ENCODE measurements around the gene KIF7. TPM values are rescaled to one million over a fixed set of nuclear protein-coding genes. Genes with fewer than 3 reads are reported as not detected.

Gene KIF7
- total and polyA plus RNA-seq, 11 donors: 1.3 to 9.2 (median 3.2) TPM

DNA sequence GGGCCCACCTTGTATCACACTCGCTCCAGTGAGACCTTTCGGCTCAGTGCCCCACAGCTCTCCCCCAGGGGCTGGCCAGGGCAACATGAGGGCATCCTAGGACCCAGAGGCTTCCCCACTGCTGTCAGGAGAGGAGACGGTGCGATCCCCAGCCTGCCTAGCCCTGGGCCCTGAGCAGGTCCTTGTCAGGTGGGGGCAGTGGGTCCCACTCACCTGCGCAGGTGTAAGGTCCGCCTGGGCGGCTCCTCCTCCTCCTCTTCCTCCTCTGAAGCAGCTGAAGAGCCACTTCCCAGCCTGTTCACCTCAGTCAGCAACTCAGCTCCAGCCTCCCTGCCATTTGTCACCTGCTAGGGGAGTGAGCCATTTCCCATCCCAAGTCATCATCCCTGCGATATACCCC lies 9.6 kb downstream of the KIF7 start:
- 91 to 94% (median 94%) methylated on average over 5 to 8 of the region's 8 CpGs for WGBS, 4 donors

GRCh38 chr15:89642106-89642505 lies 13.2 kb downstream of the KIF7 start:
- intact Hi-C loops (cut with DNase I): loop anchor here in 1 of 10 donors (10.0 kb wide), 1 partner anchor 103 kb away; no protein-coding TSS in a partner anchor
- Histone ChIP-seq H3K9me3 (no peaks in the 10 kb centered on the region), H3K27ac (peak overlapping the region in 3 of 12 donors; percentile 10 to 66 (median 43)), H3K27me3 (no peaks in the 10 kb centered on the region), H3K4me1 (peaks cover 0 to 4% (median 0%) of the 10 kb centered on the region in 12 donors), H3K36me3 (peaks cover 0 to 10% (median 0%) of the 10 kb centered on the region in 9 donors), H3K4me3 (no peak overlapping the region)
- peak in 1 of 4 donors; percentile 8 for ATAC-seq
- 92 to 95% (median 94%) methylated on average over 12 to 16 of the region's 16 CpGs for WGBS, 4 donors
- DNase-seq: peak in 1 of 5 donors; percentile 47
- TF ChIP-seq, protein P1, sequence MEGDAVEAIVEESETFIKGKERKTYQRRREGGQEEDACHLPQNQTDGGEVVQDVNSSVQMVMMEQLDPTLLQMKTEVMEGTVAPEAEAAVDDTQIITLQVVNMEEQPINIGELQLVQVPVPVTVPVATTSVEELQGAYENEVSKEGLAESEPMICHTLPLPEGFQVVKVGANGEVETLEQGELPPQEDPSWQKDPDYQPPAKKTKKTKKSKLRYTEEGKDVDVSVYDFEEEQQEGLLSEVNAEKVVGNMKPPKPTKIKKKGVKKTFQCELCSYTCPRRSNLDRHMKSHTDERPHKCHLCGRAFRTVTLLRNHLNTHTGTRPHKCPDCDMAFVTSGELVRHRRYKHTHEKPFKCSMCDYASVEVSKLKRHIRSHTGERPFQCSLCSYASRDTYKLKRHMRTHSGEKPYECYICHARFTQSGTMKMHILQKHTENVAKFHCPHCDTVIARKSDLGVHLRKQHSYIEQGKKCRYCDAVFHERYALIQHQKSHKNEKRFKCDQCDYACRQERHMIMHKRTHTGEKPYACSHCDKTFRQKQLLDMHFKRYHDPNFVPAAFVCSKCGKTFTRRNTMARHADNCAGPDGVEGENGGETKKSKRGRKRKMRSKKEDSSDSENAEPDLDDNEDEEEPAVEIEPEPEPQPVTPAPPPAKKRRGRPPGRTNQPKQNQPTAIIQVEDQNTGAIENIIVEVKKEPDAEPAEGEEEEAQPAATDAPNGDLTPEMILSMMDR (IDR thresholded peaks at IDR 0.05): no peak
- no peak for TF ChIP-seq POLR2A (IDR thresholded peaks at IDR 0.05)

More for the DNA sequence above, 9.6 kb downstream of the KIF7 start:
- no peak overlapping the region for H3K27ac ChIP-seq
- TF ChIP-seq POLR2A (IDR thresholded peaks at IDR 0.05): no peak
- TF ChIP-seq, protein P1 (IDR thresholded peaks at IDR 0.05): no peak
- DNase-seq (peak in 2 of 5 donors; percentile 8 to 48), ATAC-seq (no peak)
- peaks cover 0 to 9% (median 0%) of the 10 kb centered on the region in 12 donors for H3K4me1 ChIP-seq
- peaks cover 0 to 17% (median 0%) of the 10 kb centered on the region in 9 donors for H3K36me3 ChIP-seq
- H3K27me3 ChIP-seq: no peaks in the 10 kb centered on the region
- intact Hi-C loops (cut with DNase I): loop anchor here in 2 of 10 donors (5.0 to 10.0 kb wide), 2 partner anchors 97 to 99 kb away; no protein-coding TSS in a partner anchor
- H3K9me3 ChIP-seq: no peaks in the 10 kb centered on the region
- no peak overlapping the region for H3K4me3 ChIP-seq

DNA sequence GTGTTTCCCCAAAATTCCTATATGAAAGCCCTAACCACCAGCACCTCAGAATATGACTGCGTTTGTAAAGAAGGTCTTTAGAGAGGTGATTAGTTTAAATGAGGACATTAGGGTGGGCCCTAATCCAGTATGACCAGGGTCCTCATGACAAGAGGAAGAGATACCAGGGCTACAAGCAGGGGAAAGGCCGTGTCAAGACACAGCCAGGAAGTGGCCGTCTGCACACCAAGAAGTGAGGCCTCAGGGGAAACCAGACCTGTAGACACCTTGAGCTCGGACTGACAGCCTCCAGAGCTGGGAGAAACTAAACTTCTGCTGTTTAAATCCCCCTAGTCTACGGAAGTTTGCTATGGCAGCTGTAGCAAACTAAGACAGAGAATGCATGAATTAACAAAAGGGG lies 14.2 kb downstream of the KIF7 start:
- TF ChIP-seq, protein P1 (IDR thresholded peaks at IDR 0.05): no peak
- TF ChIP-seq POLR2A (IDR thresholded peaks at IDR 0.05): no peak
- Histone ChIP-seq H3K4me3 (no peak overlapping the region), H3K9me3 (no peaks in the 10 kb centered on the region), H3K27me3 (no peaks in the 10 kb centered on the region), H3K36me3 (peaks cover 0 to 10% (median 0%) of the 10 kb centered on the region in 9 donors), H3K4me1 (no peaks in the 10 kb centered on the region), H3K27ac (no peak overlapping the region)
- DNase-seq (no peak), ATAC-seq (no peak)
- intact Hi-C loops (cut with DNase I): loop anchor here in 1 of 10 donors (10.0 kb wide), 1 partner anchor 104 kb away; no protein-coding TSS in a partner anchor
- WGBS, 4 donors: 74 to 82% (median 75%) methylated on average over 5 of the region's 5 CpGs

- Histone ChIP-seq H3K27me3 (no peaks in the 10 kb centered on the region), H3K4me3 (no peak overlapping the region), H3K9me3 (no peaks in the 10 kb centered on the region), H3K36me3 (peaks cover 0 to 10% (median 0%) of the 10 kb centered on the region in 9 donors), H3K27ac (no peak overlapping the region), H3K4me1 (no peaks in the 10 kb centered on the region)
- ATAC-seq (no peak), DNase-seq (peak in 1 of 5 donors; percentile 3)
- TF ChIP-seq, protein P1 (IDR thresholded peaks at IDR 0.05): no peak
- no peak for TF ChIP-seq POLR2A (IDR thresholded peaks at IDR 0.05)
- WGBS, 4 donors: 93 to 96% (median 96%) methylated on average over 5 of the region's 5 CpGs
- intact Hi-C loops (cut with DNase I): loop anchor here in 1 of 10 donors (10.0 kb wide), 1 partner anchor 105 kb away; no protein-coding TSS in a partner anchor
Measured at GRCh38 chr15:89640245-89640644, 15.0 kb downstream of the KIF7 start.
